CD8-positive, alpha-beta memory T cell (primary cell): ENCODE measurements around the gene NCOR1. TPM values are rescaled to one million over a fixed set of nuclear protein-coding genes. Genes with fewer than 3 reads are reported as not detected.
"Not testable (repeated sequence)": the region's sequence is repeated elsewhere in the genome, so short reads cannot be mapped to it uniquely, and the experiment has no call there.

Source experiments
- CTCF ChIA-PET: fragments of 350-600 bp; sonication (Branson Sonifier 250); formaldehyde crosslinking; loops from one replicate; lab custom pipeline; 2021; ENCODE audit warnings: antibody characterized with exemption; lab: Charles Lee
- POLR2A ChIA-PET: fragments of 350-600 bp; sonication (Branson Sonifier 250); formaldehyde crosslinking; loops from one replicate; lab custom pipeline; 2021; ENCODE audit warnings: antibody characterized with exemption; lab: Charles Lee
- DNase-seq, 5 donors: peaks; one replicate each; pipeline versions ENCODE4 v3.0.0 to v3.0.0-alpha.2; 2020 to 2022; ENCODE audit warnings: mixed read lengths in 1 of 5
- H3K27ac ChIP-seq: one replicate; pipeline ENCODE4 v1.7.0; 2013; ENCODE audit warnings: low read depth, mild to moderate bottlenecking, low read length, moderate library complexity
- H3K27me3 ChIP-seq: 2 replicates; pipeline ENCODE4 v1.7.0; 2013; ENCODE audit warnings: low read length, mild to moderate bottlenecking; ENCODE audit not compliant: insufficient read depth, poor library complexity, severe bottlenecking
- H3K36me3 ChIP-seq: 2 replicates; pipeline ENCODE4 v1.7.0; 2013; ENCODE audit warnings: mild to moderate bottlenecking, low read length, moderate library complexity; ENCODE audit not compliant: insufficient read depth
- H3K4me1 ChIP-seq: 2 replicates; pipeline ENCODE4 v1.7.0; 2013; ENCODE audit warnings: mild to moderate bottlenecking, low read length, moderate library complexity; ENCODE audit not compliant: insufficient read depth
- H3K4me3 ChIP-seq: 2 replicates; pipeline ENCODE4 v1.7.0; 2013; ENCODE audit warnings: mild to moderate bottlenecking, low read length
- H3K9me3 ChIP-seq: 2 replicates; pipeline ENCODE4 v1.7.0; 2013; ENCODE audit warnings: mild to moderate bottlenecking, low read length
- H3K27ac Mint-ChIP-seq, 8 donors: one replicate each; pipeline ENCODE4 v1.8.0; 2020 to 2021; ENCODE audit warnings: mixed read lengths in 8 of 8, mild to moderate bottlenecking in 6 of 8, inconsistent platforms in 3 of 8, moderate library complexity in 3 of 8
- H3K27me3 Mint-ChIP-seq, 2 donors: one replicate each; pipeline ENCODE4 v1.8.0; 2020 to 2021; ENCODE audit warnings: mixed read lengths in 2 of 2, mild to moderate bottlenecking in 1 of 2, moderate library complexity in 1 of 2
- H3K36me3 Mint-ChIP-seq, 3 donors: one replicate each; pipeline ENCODE4 v1.8.0; 2020 to 2021; ENCODE audit warnings: mixed read lengths in 3 of 3, inconsistent platforms in 1 of 3, mild to moderate bottlenecking in 1 of 3
- H3K4me1 Mint-ChIP-seq, 3 donors: one replicate each; pipeline ENCODE4 v1.8.0; 2020 to 2021; ENCODE audit warnings: mixed read lengths in 3 of 3, inconsistent platforms in 1 of 3, mild to moderate bottlenecking in 1 of 3
- H3K4me3 Mint-ChIP-seq, 7 donors: one replicate each; pipeline ENCODE4 v1.8.0; 2020 to 2021; ENCODE audit warnings: mixed read lengths in 7 of 7, mild to moderate bottlenecking in 6 of 7, moderate library complexity in 4 of 7, inconsistent platforms in 2 of 7
- H3K9me3 Mint-ChIP-seq, 5 donors: one replicate each; pipeline ENCODE4 v1.8.0; 2020 to 2022; ENCODE audit warnings: mixed read lengths in 5 of 5, mild to moderate bottlenecking in 3 of 5, moderate library complexity in 2 of 5, inconsistent platforms in 1 of 5
- polyA plus RNA-seq: library from polyadenylated mRNA; unstranded; fragments of 300-500 nt; fragmentation: Illumina TruSeq; gene quantifications from one replicate; pipeline ENCODE4 v1.2.3, GENCODE V29; 2021
- total RNA-seq, 2 experiments: library from RNA; stranded (reverse); gene quantifications; one replicate each; pipeline ENCODE4 v1.2.3, GENCODE V29; 2021

Gene NCOR1
- total and polyA plus RNA-seq, 3 experiments from 2014 or later, result 146 to 158 (median 147) TPM

DNA sequence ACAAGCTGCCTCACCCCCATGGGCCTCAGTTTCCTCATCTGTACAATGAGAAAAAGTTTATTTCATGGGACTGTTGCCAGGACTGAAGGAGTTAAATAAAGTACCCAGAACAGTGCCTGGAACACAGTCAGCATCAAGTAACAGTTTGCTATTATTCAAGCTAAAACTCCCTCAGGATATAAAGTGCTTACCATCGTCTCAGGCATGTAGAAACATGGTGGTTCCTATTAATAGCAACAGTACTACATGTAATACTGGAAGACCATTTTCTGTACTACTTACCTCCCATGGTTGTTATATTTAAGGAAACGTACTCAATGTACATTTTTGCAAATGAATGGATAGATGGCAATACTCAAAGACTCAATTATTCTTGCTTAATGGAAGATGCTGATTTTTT, 93.4 kb downstream of the NCOR1 start:
- Histone ChIP-seq H3K9me3 (no peaks in the 10 kb centered on the region), H3K27ac (no peak overlapping the region), H3K27me3 (no peaks in the 10 kb centered on the region), H3K4me3 (no peak overlapping the region), H3K4me1 (no peaks in the 10 kb centered on the region), H3K36me3 (peaks cover 26% of the 10 kb centered on the region)
- Mint-ChIP-seq H3K4me1 (peaks cover 0 to 12% (median 9%) of the 10 kb centered on the region in 3 donors), H3K4me3 (no peak overlapping the region), H3K27me3 (no peaks in the 10 kb centered on the region), H3K36me3 (peaks cover 19 to 80% (median 40%) of the 10 kb centered on the region in 3 donors), H3K9me3 (peaks cover 0 to under 1% (median 0%) of the 10 kb centered on the region in 5 donors), H3K27ac (peak overlapping the region in 2 of 8 donors; percentile 14 to 32)
- CTCF ChIA-PET, result no interaction called here
- POLR2A ChIA-PET, result no interaction called here
- DNase-seq, result no peak

DNA sequence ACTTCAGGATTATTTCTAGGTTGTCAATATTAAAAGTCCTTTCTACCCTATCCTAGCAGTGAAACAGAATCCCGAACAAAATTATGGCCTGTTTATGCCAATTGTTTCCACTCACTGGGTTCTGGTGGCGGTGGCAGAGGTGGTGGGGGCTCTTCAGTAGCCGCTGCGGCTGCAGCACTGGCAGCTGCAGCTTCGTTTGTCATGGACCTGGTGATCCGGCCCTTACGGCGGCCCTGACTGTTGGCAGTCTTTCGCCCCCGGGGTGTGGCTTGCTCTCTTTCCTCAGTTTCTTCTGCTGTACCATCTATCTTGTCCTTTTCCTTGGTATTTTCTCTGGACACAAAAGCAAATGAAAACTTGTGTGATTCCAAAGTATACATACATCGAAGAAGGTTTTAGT, 94.4 kb downstream of the NCOR1 start:
- Histone ChIP-seq H3K36me3 (peaks cover 36% of the 10 kb centered on the region), H3K4me3 (no peak overlapping the region), H3K9me3 (no peaks in the 10 kb centered on the region), H3K4me1 (no peaks in the 10 kb centered on the region), H3K27ac (no peak overlapping the region), H3K27me3 (no peaks in the 10 kb centered on the region)
- ChIA-PET POLR2A (no interaction called here), CTCF (no interaction called here)
- Mint-ChIP-seq H3K4me3 (no peak overlapping the region), H3K9me3 (peaks cover under 1 to 6% (median 2%) of the 10 kb centered on the region in 5 donors), H3K27me3 (no peaks in the 10 kb centered on the region), H3K36me3 (peaks cover 26 to 85% (median 46%) of the 10 kb centered on the region in 3 donors), H3K27ac (peak overlapping the region in 1 of 8 donors; percentile 46), H3K4me1 (peaks cover 0 to 12% (median 9%) of the 10 kb centered on the region in 3 donors)
- DNase-seq, result no peak

DNA sequence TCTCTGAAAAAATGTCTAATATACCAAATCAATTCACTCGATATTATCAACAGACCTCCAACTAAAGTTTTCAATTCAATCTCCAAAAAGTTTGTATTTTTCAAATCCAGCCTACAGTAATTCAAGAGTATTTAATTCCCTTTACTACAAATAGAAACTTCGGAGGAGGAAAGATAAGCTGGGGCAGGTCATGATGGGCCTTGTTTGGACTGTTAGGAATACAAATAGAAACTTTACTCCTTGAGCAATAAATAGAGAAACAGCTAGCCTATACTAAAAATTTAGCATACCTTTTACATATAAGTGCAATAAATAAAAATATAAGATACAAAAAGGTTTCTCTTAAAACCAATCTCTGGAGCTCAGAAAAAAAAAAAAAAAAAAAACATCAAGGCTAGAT, 98.2 kb downstream of the NCOR1 start:
- no peak overlapping the region for H3K4me3 Mint-ChIP-seq
- peaks cover 4 to 6% (median 6%) of the 10 kb centered on the region in 3 donors for H3K4me1 Mint-ChIP-seq
- Histone ChIP-seq H3K4me1 (no peaks in the 10 kb centered on the region), H3K27ac (no peak overlapping the region), H3K9me3 (no peaks in the 10 kb centered on the region), H3K36me3 (peaks cover 52% of the 10 kb centered on the region), H3K27me3 (no peaks in the 10 kb centered on the region), H3K4me3 (no peak overlapping the region)
- CTCF ChIA-PET, result interaction anchor here (0.8 kb wide), 1 partner anchor 12 kb away, joined by 5 read pairs; no protein-coding TSS in a partner anchor
- peaks cover 48 to 91% (median 56%) of the 10 kb centered on the region in 3 donors for H3K36me3 Mint-ChIP-seq
- no peak overlapping the region for H3K27ac Mint-ChIP-seq
- POLR2A ChIA-PET, result no interaction called here
- no peak for DNase-seq
- H3K27me3 Mint-ChIP-seq, result no peaks in the 10 kb centered on the region
- H3K9me3 Mint-ChIP-seq, result peaks cover 8 to 16% (median 9%) of the 10 kb centered on the region in 5 donors

DNA sequence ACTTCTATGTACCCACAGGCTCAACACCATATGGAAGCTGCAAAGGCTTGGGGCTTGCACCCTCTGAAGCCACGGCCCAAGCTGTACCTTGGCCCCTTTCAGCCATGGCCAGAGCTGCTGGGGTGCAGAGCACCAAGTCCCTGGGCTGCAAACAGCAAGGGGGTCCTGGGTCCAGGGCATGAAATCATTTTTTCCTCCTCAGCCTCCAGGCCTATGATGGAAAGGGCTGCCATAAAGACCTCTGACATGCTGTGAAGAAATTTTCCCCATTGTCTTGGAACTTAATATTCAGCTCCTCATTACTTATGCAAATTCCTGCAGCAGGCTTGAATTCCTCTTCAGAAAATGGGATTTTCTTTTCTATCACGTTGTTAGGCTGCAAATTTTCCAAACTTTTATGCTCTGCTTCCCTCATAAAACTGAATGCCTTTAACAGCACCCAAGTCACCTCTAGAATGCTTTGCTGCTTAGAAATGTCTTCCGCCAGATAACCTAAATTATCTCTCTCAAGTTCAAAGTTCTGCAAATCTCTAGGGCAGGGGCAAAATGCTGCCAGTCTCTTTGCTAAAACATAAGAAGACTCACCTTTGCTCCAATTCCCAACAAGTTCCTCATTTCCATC, 100.1 kb downstream of the NCOR1 start:
- POLR2A ChIA-PET, H3K4me1 ChIP-seq, H3K4me3 Mint-ChIP-seq, CTCF ChIA-PET, H3K27ac ChIP-seq, H3K27ac Mint-ChIP-seq, H3K27me3 ChIP-seq, H3K4me3 ChIP-seq, H3K27me3 Mint-ChIP-seq, DNase-seq, H3K9me3 ChIP-seq: not testable (repeated sequence)
- peaks cover 44% of the 10 kb centered on the region for H3K36me3 ChIP-seq
- H3K36me3 Mint-ChIP-seq, result peaks cover 48 to 83% (median 50%) of the 10 kb centered on the region in 3 donors
- peaks cover 8 to 16% (median 9%) of the 10 kb centered on the region in 5 donors for H3K9me3 Mint-ChIP-seq
- peaks cover 5 to 15% (median 7%) of the 10 kb centered on the region in 3 donors for H3K4me1 Mint-ChIP-seq

DNA sequence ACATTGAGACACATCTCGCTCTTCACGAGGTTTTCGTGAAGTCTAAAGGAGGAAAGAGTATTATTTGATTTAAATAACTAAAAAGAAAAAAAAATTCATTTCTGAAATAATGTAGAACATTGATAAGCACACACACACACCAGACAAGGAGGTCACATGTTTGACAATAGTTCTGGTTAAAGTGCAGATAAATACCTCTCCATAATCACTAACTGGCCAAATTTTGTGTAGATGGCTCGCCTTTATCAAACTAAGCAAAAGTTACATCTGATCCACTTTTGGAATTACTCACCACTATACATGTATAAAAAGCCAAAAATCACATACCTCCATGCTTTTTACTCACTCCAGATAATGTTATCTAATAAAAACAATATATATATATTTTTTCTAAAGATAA, 106.5 kb downstream of the NCOR1 start:
- CTCF ChIA-PET, result no interaction called here
- POLR2A ChIA-PET, result no interaction called here
- Histone ChIP-seq H3K27me3 (no peaks in the 10 kb centered on the region), H3K9me3 (no peaks in the 10 kb centered on the region), H3K27ac (no peak overlapping the region), H3K4me1 (no peaks in the 10 kb centered on the region), H3K4me3 (no peak overlapping the region), H3K36me3 (peaks cover 4% of the 10 kb centered on the region)
- no peak overlapping the region for H3K27ac Mint-ChIP-seq
- no peak overlapping the region for H3K4me3 Mint-ChIP-seq
- H3K4me1 Mint-ChIP-seq, result peaks cover 3 to 11% (median 7%) of the 10 kb centered on the region in 3 donors
- H3K9me3 Mint-ChIP-seq, result peaks cover 0 to 1% (median 0%) of the 10 kb centered on the region in 5 donors
- DNase-seq, result no peak
- H3K36me3 Mint-ChIP-seq, result peaks cover 2 to 64% (median 9%) of the 10 kb centered on the region in 3 donors
- no peaks in the 10 kb centered on the region for H3K27me3 Mint-ChIP-seq

DNA sequence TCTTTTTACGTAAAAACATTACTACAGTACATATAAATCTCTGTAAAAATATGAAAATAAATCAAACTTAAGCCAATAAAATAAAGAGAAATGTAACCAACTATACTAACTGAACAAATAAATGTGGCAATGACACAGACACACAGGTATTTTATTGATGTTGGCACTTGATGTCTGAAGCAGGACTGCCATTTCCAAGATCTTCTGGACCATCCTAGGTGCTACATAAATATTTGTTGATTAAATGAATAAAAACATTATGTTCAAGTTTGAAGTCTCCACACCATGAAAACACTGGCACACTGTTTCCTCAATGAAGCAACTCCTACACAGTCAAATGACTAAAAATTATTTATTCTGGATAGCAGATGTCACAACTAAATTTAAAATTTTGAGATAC, 106.9 kb downstream of the NCOR1 start:
- no peaks in the 10 kb centered on the region for H3K27me3 Mint-ChIP-seq

DNA sequence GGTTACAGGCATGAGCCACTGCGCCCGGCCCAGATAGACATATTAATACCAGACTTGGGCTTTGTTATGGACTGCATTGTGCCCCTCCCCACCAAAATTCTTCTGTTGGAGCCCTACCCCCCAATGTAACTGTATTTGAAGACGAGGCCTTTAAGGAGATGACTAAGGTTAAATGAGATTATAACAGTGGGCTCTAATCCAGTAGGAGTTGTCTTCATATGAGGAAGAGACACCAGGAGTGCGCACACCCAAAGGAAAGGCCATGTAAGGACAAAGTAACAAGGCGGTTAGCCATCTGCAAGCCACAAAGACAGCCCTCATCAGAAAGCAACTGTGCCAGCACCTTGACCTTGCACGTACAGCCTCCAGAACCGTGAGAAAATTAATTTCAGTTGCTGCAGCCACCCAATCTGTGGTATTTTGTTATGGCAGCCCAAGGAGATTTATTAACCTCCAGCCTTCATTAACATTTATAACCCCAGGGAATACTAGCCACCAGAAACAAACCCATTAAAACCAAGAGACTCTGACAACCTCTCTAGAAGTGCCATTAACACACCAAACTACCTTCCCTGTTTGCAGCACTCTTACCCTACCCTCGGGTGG, 108.1 kb downstream of the NCOR1 start:
- ChIA-PET POLR2A (no interaction called here), CTCF (no interaction called here)
- Histone ChIP-seq H3K27ac (no peak overlapping the region), H3K4me1 (no peaks in the 10 kb centered on the region), H3K9me3 (no peaks in the 10 kb centered on the region), H3K4me3 (no peak overlapping the region), H3K36me3 (peaks cover 3% of the 10 kb centered on the region), H3K27me3 (no peaks in the 10 kb centered on the region)
- Mint-ChIP-seq H3K36me3 (peaks cover 0 to 61% (median 8%) of the 10 kb centered on the region in 3 donors), H3K4me1 (peaks cover 3 to 10% (median 9%) of the 10 kb centered on the region in 3 donors), H3K27me3 (no peaks in the 10 kb centered on the region), H3K27ac (peak overlapping the region in 2 of 8 donors; percentile 32 to 75), H3K9me3 (no peaks in the 10 kb centered on the region), H3K4me3 (no peak overlapping the region)
- DNase-seq, result no peak

More for the DNA sequence above, 106.9 kb downstream of the NCOR1 start:
- H3K27ac Mint-ChIP-seq, result no peak overlapping the region
- ChIA-PET CTCF (no interaction called here), POLR2A (no interaction called here)
- Histone ChIP-seq H3K4me1 (no peaks in the 10 kb centered on the region), H3K27ac (no peak overlapping the region), H3K4me3 (no peak overlapping the region), H3K36me3 (peaks cover 3% of the 10 kb centered on the region), H3K9me3 (no peaks in the 10 kb centered on the region), H3K27me3 (no peaks in the 10 kb centered on the region)
- H3K4me3 Mint-ChIP-seq, result no peak overlapping the region
- H3K9me3 Mint-ChIP-seq, result no peaks in the 10 kb centered on the region
- peaks cover 3 to 9% (median 8%) of the 10 kb centered on the region in 3 donors for H3K4me1 Mint-ChIP-seq
- DNase-seq, result no peak
- peaks cover 0 to 63% (median 8%) of the 10 kb centered on the region in 3 donors for H3K36me3 Mint-ChIP-seq

DNA sequence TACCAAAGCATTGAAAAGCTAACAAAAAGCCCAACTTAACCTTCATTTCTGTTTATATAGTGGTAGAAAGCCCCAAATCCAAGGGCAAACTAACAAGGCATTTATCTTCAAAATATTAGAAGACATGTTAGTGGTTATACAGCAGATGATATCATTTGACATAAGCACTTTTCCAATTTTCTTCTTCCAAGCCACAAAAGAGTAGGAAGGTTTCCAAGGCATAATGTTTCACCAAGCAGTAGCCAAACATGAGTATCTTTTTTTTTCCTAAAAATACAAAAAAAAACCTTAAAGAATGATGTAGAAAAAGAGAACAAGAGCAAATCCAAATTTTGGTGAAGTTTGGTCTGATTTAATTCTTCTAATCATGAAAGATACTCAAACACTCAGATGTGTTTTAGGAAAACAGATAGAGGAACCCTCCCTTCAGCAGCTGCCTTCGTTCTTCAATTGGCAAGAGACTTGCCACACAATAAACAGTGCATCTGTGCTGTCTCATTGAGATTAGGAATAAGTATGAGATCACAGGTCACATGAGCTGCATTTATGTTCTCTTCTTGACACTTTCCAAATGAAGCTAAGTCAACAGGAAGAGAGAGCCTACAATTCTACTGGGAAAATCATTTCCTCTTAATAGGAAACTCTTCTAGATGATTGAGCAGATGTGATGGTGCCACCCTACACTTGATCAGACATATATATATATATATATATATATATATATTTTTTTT, 109.0 kb downstream of the NCOR1 start:
- H3K9me3 Mint-ChIP-seq, result no peaks in the 10 kb centered on the region
- peak overlapping the region in 1 of 8 donors; percentile 2 for H3K27ac Mint-ChIP-seq
- Histone ChIP-seq H3K9me3 (no peaks in the 10 kb centered on the region), H3K27me3 (no peaks in the 10 kb centered on the region), H3K27ac (no peak overlapping the region), H3K36me3 (peaks cover 3% of the 10 kb centered on the region), H3K4me3 (no peak overlapping the region), H3K4me1 (no peaks in the 10 kb centered on the region)
- peaks cover 3 to 12% (median 10%) of the 10 kb centered on the region in 3 donors for H3K4me1 Mint-ChIP-seq
- H3K4me3 Mint-ChIP-seq, result no peak overlapping the region
- ChIA-PET POLR2A (no interaction called here), CTCF (no interaction called here)
- peaks cover 0 to 63% (median 12%) of the 10 kb centered on the region in 3 donors for H3K36me3 Mint-ChIP-seq
- peaks cover 0 to under 1% of the 10 kb centered on the region in 2 donors for H3K27me3 Mint-ChIP-seq
- no peak for DNase-seq
